ENCODE results near the gene NID1. TPM values are rescaled to one million over a fixed set of nuclear protein-coding genes. Genes with fewer than 3 reads are reported as not detected.
A peak's percentile ranks its signal among the peaks of the same experiment; 100 is the strongest.

The NID1 gene
- total and polyA plus RNA-seq, 4 donors = 15.4 to 151 (median 45.1) TPM

GRCh38 chr1:236113324-236114032 is 48.6 kb upstream of the NID1 start:
- Histone ChIP-seq H3K4me1 (ENCODE audit: control insufficient read depth in 5 of 5, insufficient read depth in 5 of 5, low read length in 5 of 5) (no peaks in the 10 kb centered on the region), H3K9me3 (ENCODE audit: control insufficient read depth in 4 of 4, insufficient read depth in 3 of 4, low read length in 3 of 4) (no peaks in the 10 kb centered on the region), H3K36me3 (ENCODE audit: control insufficient read depth in 4 of 4, insufficient read depth in 4 of 4, low read length in 4 of 4) (no peaks in the 10 kb centered on the region), H3K9ac (ENCODE audit: insufficient read depth in 1 of 2, low read length in 2 of 2) (no peak overlapping the region), H3K27ac (ENCODE audit: low read depth in 1 of 2, low read length in 1 of 2) (peak overlapping the region in 1 of 2 donors; percentile 66), H3K27me3 (ENCODE audit: control insufficient read depth in 3 of 3, insufficient read depth in 3 of 3, low read length in 2 of 3) (no peaks in the 10 kb centered on the region), H3K4me3 (no peak overlapping the region)
- WGBS, 2 donors = 83 to 84% methylated on average over 15 of the region's 15 CpGs
- ATAC-seq (ENCODE audit: insufficient read depth, low FRiP score) = no peak
- no peak for TF ChIP-seq CTCF (IDR thresholded peaks at IDR 0.05; ENCODE audit: control extremely low read depth, extremely low read depth)
- DNase-seq = no peak

DNA sequence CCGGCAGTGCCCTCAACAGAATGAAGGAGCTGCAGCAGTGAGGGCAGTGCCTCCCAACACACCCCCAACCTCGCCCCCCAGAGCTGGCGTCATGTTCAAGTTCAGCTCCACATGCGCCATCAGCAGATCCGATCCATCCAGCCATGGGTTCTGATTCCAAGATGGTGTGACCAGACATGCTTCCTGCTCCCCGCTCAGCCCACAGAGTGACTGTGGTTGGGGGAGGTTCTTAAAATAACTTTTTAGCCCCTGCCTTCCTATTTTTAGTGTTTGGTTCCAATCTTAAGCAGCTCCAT is 47.4 kb upstream of the NID1 start:
- no peak overlapping the region for H3K27ac ChIP-seq (ENCODE audit: low read depth in 1 of 2, low read length in 1 of 2)
- H3K4me1 ChIP-seq (ENCODE audit: control insufficient read depth in 5 of 5, insufficient read depth in 5 of 5, low read length in 5 of 5) = no peaks in the 10 kb centered on the region
- H3K9ac ChIP-seq (ENCODE audit: insufficient read depth in 1 of 2, low read length in 2 of 2) = no peak overlapping the region
- no peak overlapping the region for H3K4me3 ChIP-seq
- WGBS, 2 donors = 89 to 90% methylated on average over 6 of the region's 6 CpGs
- H3K27me3 ChIP-seq (ENCODE audit: control insufficient read depth in 3 of 3, insufficient read depth in 3 of 3, low read length in 2 of 3) = no peaks in the 10 kb centered on the region
- H3K9me3 ChIP-seq (ENCODE audit: control insufficient read depth in 4 of 4, insufficient read depth in 3 of 4, low read length in 3 of 4) = no peaks in the 10 kb centered on the region
- DNase-seq (no peak), ATAC-seq (ENCODE audit: insufficient read depth, low FRiP score) (no peak)
- H3K36me3 ChIP-seq (ENCODE audit: control insufficient read depth in 4 of 4, insufficient read depth in 4 of 4, low read length in 4 of 4) = no peaks in the 10 kb centered on the region
- TF ChIP-seq CTCF (IDR thresholded peaks at IDR 0.05; ENCODE audit: control extremely low read depth, extremely low read depth) = no peak

GRCh38 chr1:236111527-236112331 is 46.8 kb upstream of the NID1 start:
- no peak for ATAC-seq (ENCODE audit: insufficient read depth, low FRiP score)

More at GRCh38 chr1:236111527-236112331, 46.8 kb upstream of the NID1 start:
- no peak for DNase-seq
- Histone ChIP-seq H3K27me3 (ENCODE audit: control insufficient read depth in 3 of 3, insufficient read depth in 3 of 3, low read length in 2 of 3) (no peaks in the 10 kb centered on the region), H3K9me3 (ENCODE audit: control insufficient read depth in 4 of 4, insufficient read depth in 3 of 4, low read length in 3 of 4) (no peaks in the 10 kb centered on the region), H3K9ac (ENCODE audit: insufficient read depth in 1 of 2, low read length in 2 of 2) (no peak overlapping the region), H3K4me3 (no peak overlapping the region), H3K36me3 (ENCODE audit: control insufficient read depth in 4 of 4, insufficient read depth in 4 of 4, low read length in 4 of 4) (no peaks in the 10 kb centered on the region), H3K4me1 (ENCODE audit: control insufficient read depth in 5 of 5, insufficient read depth in 5 of 5, low read length in 5 of 5) (no peaks in the 10 kb centered on the region), H3K27ac (ENCODE audit: low read depth in 1 of 2, low read length in 1 of 2) (no peak overlapping the region)
- 88 to 93% methylated on average over 17 of the region's 17 CpGs for WGBS, 2 donors
- no peak for TF ChIP-seq CTCF (IDR thresholded peaks at IDR 0.05; ENCODE audit: control extremely low read depth, extremely low read depth)

Measured in lung (tissue), 12 donors.